ENCODE measurements around the gene FCGR3A. TPM values are rescaled to one million over a fixed set of nuclear protein-coding genes. Genes with fewer than 3 reads are reported as not detected.

Gene FCGR3A
- total and polyA plus RNA-seq, 2 of the 8 experiments (the other 6 are each of a cell fraction or from before 2014, with no cell fraction given), result not detected

DNA sequence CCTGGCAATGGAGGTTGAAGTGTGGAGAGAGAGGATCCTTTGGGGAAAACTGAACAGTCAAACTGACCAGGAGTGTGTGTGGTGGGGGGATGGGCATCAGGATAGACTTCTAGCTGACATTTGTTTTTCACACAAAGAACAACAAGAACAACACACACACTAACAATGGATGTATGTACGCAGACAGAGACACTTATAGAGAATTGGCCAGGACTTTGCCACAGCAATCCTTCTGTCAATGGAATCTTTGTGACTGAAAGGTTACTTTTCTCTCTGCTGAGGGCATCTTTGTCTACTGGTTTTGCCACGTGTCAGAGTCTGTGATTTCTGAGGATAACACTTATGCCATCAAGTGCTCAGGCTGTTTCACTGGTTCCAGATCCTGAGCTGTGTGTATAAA is 56.8 kb downstream of the FCGR3A start:
- 74% methylated on average over 2 of the region's 2 CpGs; no CpG with 5 or more reads in 1 of the 2 experiments for WGBS, 2 experiments (ENCODE audit: extremely low coverage in 1 of 2, insufficient coverage in 1 of 2, insufficient read length in 1 of 2, insufficient replicate concordance in 2 of 2, low coverage in 1 of 2, low lambda C conversion rate in 2 of 2, missing lambda C conversion rate in 1 of 2)
- no peak overlapping the region for H3K4ac ChIP-seq (replicated peaks; ENCODE audit: insufficient read length, low read depth, low read length)

More for the DNA sequence above, 56.8 kb downstream of the FCGR3A start:
- H3K4me2 ChIP-seq (ENCODE audit: insufficient read depth in 1 of 2, low read depth in 2 of 2, low read length in 2 of 2), result no peak overlapping the region
- H3K4me1 ChIP-seq (replicated peaks in 1 of 4; ENCODE audit: control insufficient read depth in 3 of 4, insufficient read depth in 4 of 4, low read length in 3 of 4), result no peaks in the 10 kb centered on the region
- H3K27ac ChIP-seq (ENCODE audit: low read depth, low read length), result no peak overlapping the region; the same call in 1 of the 2 replicates
- no peak overlapping the region for H2AK5ac ChIP-seq (ENCODE audit: low read depth, low read length)
- no peak overlapping the region for H2BK12ac ChIP-seq (ENCODE audit: low read depth, low read length)
- no peaks in the 10 kb centered on the region for H3K79me1 ChIP-seq (ENCODE audit: low read depth, low read length)
- no peak overlapping the region for H3K4me3 ChIP-seq (ENCODE audit: extremely low read depth in 1 of 4, insufficient read depth in 2 of 4, low read depth in 3 of 4, low read length in 4 of 4)
- no peaks in the 10 kb centered on the region for H3K36me3 ChIP-seq (ENCODE audit: control insufficient read depth in 2 of 4, insufficient read depth in 4 of 4, low read length in 3 of 4)
- CTCF ChIA-PET (ENCODE audit: partially characterized antibody), result interaction anchor here (1.2 kb wide), 1 partner anchor 9 kb away, joined by 5 read pairs; no protein-coding TSS in a partner anchor
- DNase-seq (ENCODE audit: low read depth in 1 of 2, low spot score in 2 of 2), result no peak
- H2BK120ac ChIP-seq (replicated peaks; ENCODE audit: low read depth, low read length), result no peak overlapping the region
- H4K20me1 ChIP-seq (replicated peaks in 1 of 2; ENCODE audit: control insufficient read depth in 1 of 2, insufficient read depth in 2 of 2, low read length in 2 of 2), result no peaks in the 10 kb centered on the region
- no peak overlapping the region for H2AFZ ChIP-seq (ENCODE audit: low read length)
- H3K23me2 ChIP-seq (ENCODE audit: low read depth, low read length), result no peaks in the 10 kb centered on the region; the same call in 1 of the 2 replicates
- H2BK5ac ChIP-seq (ENCODE audit: low read depth, low read length), result no peak overlapping the region
- H3K23ac ChIP-seq (ENCODE audit: insufficient read length), result no peak overlapping the region
- no peak overlapping the region for H3K9ac ChIP-seq (replicated peaks in 1 of 4; ENCODE audit: extremely low read depth in 1 of 4, low read depth in 3 of 4, low read length in 3 of 4)
- POLR2A ChIA-PET (ENCODE audit: partially characterized antibody), result no interaction called here
- H4K91ac ChIP-seq (replicated peaks; ENCODE audit: insufficient read length, low read length), result no peak overlapping the region
- no peak overlapping the region for H2BK20ac ChIP-seq (ENCODE audit: low read length)
- H3K18ac ChIP-seq (ENCODE audit: extremely low read depth, low read length), result no peak overlapping the region
- no peak overlapping the region for H2BK15ac ChIP-seq (ENCODE audit: low read length)
- no peaks in the 10 kb centered on the region for H3K9me3 ChIP-seq (ENCODE audit: insufficient read depth in 2 of 2, low read depth in 1 of 2, low read length in 1 of 2)
- no peaks in the 10 kb centered on the region for H3K27me3 ChIP-seq (replicated peaks in 1 of 4; ENCODE audit: control insufficient read depth in 3 of 4, extremely low read depth in 1 of 4, insufficient read depth in 3 of 4, low read length in 3 of 4)
- no peaks in the 10 kb centered on the region for H3K79me2 ChIP-seq (ENCODE audit: control insufficient read depth in 1 of 2, insufficient read depth in 2 of 2, low read length in 2 of 2)
- no peak overlapping the region for H3K14ac ChIP-seq (ENCODE audit: insufficient read length)
- no peak for TF ChIP-seq SP1 (IDR thresholded peaks at IDR 0.05; ENCODE audit: low read depth, low read length)
- TF ChIP-seq SIN3A (conservative IDR thresholded peaks at IDR 0.05 in 1 of 2, IDR thresholded peaks at IDR 0.05 in 1 of 2; ENCODE audit: low read depth in 1 of 2, low read length in 2 of 2), result no peak
- TF ChIP-seq POLR2A (IDR thresholded peaks at IDR 0.05; ENCODE audit: control extremely low read depth in 1 of 2, low read depth in 2 of 2, low read length in 2 of 2), result no peak
- no peak for TF ChIP-seq GABPA (IDR thresholded peaks at IDR 0.05; ENCODE audit: borderline replicate concordance, insufficient read depth, low read length)
- no peak for TF ChIP-seq EGR1 (IDR thresholded peaks at IDR 0.05; ENCODE audit: borderline replicate concordance, low read depth, low read length)
- TF ChIP-seq, protein P1, sequence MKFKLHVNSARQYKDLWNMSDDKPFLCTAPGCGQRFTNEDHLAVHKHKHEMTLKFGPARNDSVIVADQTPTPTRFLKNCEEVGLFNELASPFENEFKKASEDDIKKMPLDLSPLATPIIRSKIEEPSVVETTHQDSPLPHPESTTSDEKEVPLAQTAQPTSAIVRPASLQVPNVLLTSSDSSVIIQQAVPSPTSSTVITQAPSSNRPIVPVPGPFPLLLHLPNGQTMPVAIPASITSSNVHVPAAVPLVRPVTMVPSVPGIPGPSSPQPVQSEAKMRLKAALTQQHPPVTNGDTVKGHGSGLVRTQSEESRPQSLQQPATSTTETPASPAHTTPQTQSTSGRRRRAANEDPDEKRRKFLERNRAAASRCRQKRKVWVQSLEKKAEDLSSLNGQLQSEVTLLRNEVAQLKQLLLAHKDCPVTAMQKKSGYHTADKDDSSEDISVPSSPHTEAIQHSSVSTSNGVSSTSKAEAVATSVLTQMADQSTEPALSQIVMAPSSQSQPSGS (IDR thresholded peaks at IDR 0.05; ENCODE audit: low read length), result no peak
- no peak for TF ChIP-seq RAD21 (IDR thresholded peaks at IDR 0.05 in 1 of 2, conservative IDR thresholded peaks at IDR 0.05 in 1 of 2; ENCODE audit: low read depth in 2 of 2, low read length in 2 of 2)
- H4K8ac ChIP-seq (ENCODE audit: extremely low read depth, insufficient read depth, low read length), result no peak overlapping the region
- FAIRE-seq, result no peak
- no peak overlapping the region for H4K5ac ChIP-seq (ENCODE audit: insufficient read length, low read depth, low read length)
- no peak overlapping the region for H3K56ac ChIP-seq (replicated peaks; ENCODE audit: insufficient read length, low read depth, low read length)

Measured in H1 (cell line).